ENCODE results near the gene ADAMTS3. TPM values are rescaled to one million over a fixed set of nuclear protein-coding genes. Genes with fewer than 3 reads are reported as not detected.
A peak's percentile ranks its signal among the peaks of the same experiment; 100 is the strongest.
"Not testable (repeated sequence)": the region's sequence is repeated elsewhere in the genome, so short reads cannot be mapped to it uniquely, and the experiment has no call there.

The ADAMTS3 gene
- total and polyA plus RNA-seq, 7 experiments from 2014 or later = 0.07 TPM; not detected in 6

DNA sequence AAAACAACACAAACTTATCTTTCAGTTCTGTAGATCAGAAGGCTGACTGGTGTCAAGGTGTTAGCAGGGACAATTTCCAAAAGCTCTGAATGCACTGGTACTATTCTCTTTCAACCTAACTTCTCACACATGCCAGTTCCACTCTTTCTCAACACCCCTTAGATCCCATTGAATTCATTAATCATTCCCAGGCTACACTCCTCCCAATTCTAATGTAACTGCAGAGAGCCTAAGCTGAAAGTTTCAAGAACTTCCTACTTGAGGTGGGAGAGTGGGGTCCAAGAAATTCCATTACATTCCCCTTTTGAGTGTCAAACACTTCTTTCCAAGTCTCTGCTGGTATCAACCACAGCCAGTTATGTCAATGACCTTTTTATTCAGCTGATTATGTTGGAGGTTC is 142.0 kb downstream of the ADAMTS3 start:
- ATAC-seq (no peak), DNase-seq (no peak)
- intact Hi-C loops (cut with micrococcal nuclease) = no loop called here
- H3K9me3 Mint-ChIP-seq = peaks cover 0 to 8% (median 0%) of the 10 kb centered on the region in 11 donors
- CTCF ChIA-PET = no interaction called here
- H3K27ac Mint-ChIP-seq = no peak overlapping the region
- H3K36me3 ChIP-seq (ENCODE audit: control insufficient read depth in 2 of 3, insufficient read depth in 3 of 3, low read length in 3 of 3) = no peaks in the 10 kb centered on the region
- no peaks in the 10 kb centered on the region for H3K4me1 Mint-ChIP-seq
- H3K4me3 ChIP-seq (ENCODE audit: low read length) = no peak overlapping the region
- no peaks in the 10 kb centered on the region for H3K27me3 Mint-ChIP-seq
- H3K4me3 Mint-ChIP-seq = no peak overlapping the region
- no peaks in the 10 kb centered on the region for H3K9me3 ChIP-seq (ENCODE audit: control insufficient read depth in 2 of 3, low read length in 3 of 3)
- no peak overlapping the region for H3K27ac ChIP-seq (ENCODE audit: low read depth, low read length)
- H3K4me1 ChIP-seq (ENCODE audit: control insufficient read depth in 2 of 2, insufficient read depth in 2 of 2, low read length in 2 of 2) = no peaks in the 10 kb centered on the region
- no peaks in the 10 kb centered on the region for H3K27me3 ChIP-seq (ENCODE audit: control insufficient read depth in 2 of 2, insufficient read depth in 2 of 2, low read length in 2 of 2)
- POLR2A ChIA-PET = no interaction called here
- no peaks in the 10 kb centered on the region for H3K36me3 Mint-ChIP-seq

DNA sequence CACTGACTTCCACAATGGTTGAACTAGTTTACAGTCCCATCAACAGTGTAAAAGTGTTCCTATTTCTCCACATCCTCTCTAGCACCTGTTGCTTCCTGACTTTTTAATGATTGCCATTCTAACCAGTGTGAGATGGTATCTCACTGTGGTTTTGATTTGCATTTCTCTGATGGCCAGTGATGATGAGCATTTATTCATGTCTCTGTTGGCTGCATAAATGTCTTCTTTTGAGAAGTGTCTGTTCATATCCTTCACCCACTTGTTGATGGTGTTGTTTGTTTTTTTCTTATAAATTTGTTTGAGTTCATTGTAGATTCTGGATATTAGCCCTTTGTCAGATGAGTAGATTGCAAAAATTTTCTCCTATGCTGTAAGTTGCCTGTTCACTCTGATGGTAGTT is 143.1 kb downstream of the ADAMTS3 start:
- H3K4me1 Mint-ChIP-seq; ATAC-seq; DNase-seq; H3K27ac Mint-ChIP-seq; POLR2A ChIA-PET; H3K4me1 ChIP-seq (ENCODE audit: control insufficient read depth in 2 of 2, insufficient read depth in 2 of 2, low read length in 2 of 2); H3K27me3 Mint-ChIP-seq; H3K9me3 ChIP-seq (ENCODE audit: control insufficient read depth in 2 of 3, low read length in 3 of 3); CTCF ChIA-PET; H3K4me3 Mint-ChIP-seq; intact Hi-C loops (cut with micrococcal nuclease); H3K27ac ChIP-seq (ENCODE audit: low read depth, low read length); H3K36me3 ChIP-seq (ENCODE audit: control insufficient read depth in 2 of 3, insufficient read depth in 3 of 3, low read length in 3 of 3); H3K27me3 ChIP-seq (ENCODE audit: control insufficient read depth in 2 of 2, insufficient read depth in 2 of 2, low read length in 2 of 2); H3K4me3 ChIP-seq (ENCODE audit: low read length); H3K36me3 Mint-ChIP-seq; H3K9me3 Mint-ChIP-seq: not testable (repeated sequence)

DNA sequence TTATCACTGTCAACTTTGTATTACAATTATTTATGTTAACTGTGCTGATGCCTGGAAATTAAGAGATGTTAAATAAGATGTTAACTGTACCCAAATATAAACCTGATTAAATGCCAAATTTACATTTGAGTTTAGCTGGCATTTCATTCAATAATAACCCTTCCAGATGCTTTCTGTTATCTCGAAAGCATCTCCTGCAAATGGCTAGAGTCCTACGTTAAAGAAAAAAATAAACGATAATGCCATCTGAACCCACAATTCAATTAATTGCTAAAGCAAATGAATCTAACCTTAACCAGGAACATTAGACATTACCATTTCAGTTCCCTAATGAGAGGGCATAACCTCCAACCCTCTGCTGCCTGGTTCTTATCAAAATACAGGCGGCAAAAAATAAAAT is 145.0 kb downstream of the ADAMTS3 start:
- DNase-seq (no peak), ATAC-seq (no peak)
- H3K4me3 Mint-ChIP-seq = no peak overlapping the region
- H3K27ac Mint-ChIP-seq = no peak overlapping the region
- H3K36me3 Mint-ChIP-seq = no peaks in the 10 kb centered on the region
- no peaks in the 10 kb centered on the region for H3K36me3 ChIP-seq (ENCODE audit: control insufficient read depth in 2 of 3, insufficient read depth in 3 of 3, low read length in 3 of 3)
- POLR2A ChIA-PET = no interaction called here
- no peaks in the 10 kb centered on the region for H3K4me1 ChIP-seq (ENCODE audit: control insufficient read depth in 2 of 2, insufficient read depth in 2 of 2, low read length in 2 of 2)
- H3K27ac ChIP-seq (ENCODE audit: low read depth, low read length) = no peak overlapping the region
- H3K4me3 ChIP-seq (ENCODE audit: low read length) = no peak overlapping the region
- peaks cover 0 to 8% (median 0%) of the 10 kb centered on the region in 11 donors for H3K9me3 Mint-ChIP-seq
- no peaks in the 10 kb centered on the region for H3K9me3 ChIP-seq (ENCODE audit: control insufficient read depth in 2 of 3, low read length in 3 of 3)
- intact Hi-C loops (cut with micrococcal nuclease) = no loop called here
- CTCF ChIA-PET = no interaction called here
- H3K4me1 Mint-ChIP-seq = no peaks in the 10 kb centered on the region
- no peaks in the 10 kb centered on the region for H3K27me3 Mint-ChIP-seq
- H3K27me3 ChIP-seq (ENCODE audit: control insufficient read depth in 2 of 2, insufficient read depth in 2 of 2, low read length in 2 of 2) = no peaks in the 10 kb centered on the region

DNA sequence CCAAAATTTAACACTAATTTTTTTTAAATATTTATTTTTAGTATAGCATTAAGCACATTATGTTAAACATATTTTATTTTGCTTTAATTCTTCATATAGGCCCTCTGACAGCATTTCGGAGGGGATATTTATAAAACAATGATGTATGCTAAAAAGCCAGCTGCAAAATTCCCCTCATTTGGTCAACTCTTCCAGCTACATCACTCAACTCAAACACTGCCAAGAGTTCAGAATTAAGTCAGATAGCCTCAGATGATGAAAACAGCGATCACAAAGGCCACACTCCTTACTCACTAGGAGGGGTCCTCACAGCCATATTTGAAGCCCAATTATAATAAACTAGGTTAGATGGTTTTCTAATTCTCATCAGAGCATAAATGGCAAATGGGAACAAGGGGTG is 146.6 kb downstream of the ADAMTS3 start:
- Histone ChIP-seq H3K4me3 (ENCODE audit: low read length) (no peak overlapping the region), H3K36me3 (ENCODE audit: control insufficient read depth in 2 of 3, insufficient read depth in 3 of 3, low read length in 3 of 3) (no peaks in the 10 kb centered on the region), H3K27me3 (ENCODE audit: control insufficient read depth in 2 of 2, insufficient read depth in 2 of 2, low read length in 2 of 2) (no peaks in the 10 kb centered on the region), H3K4me1 (ENCODE audit: control insufficient read depth in 2 of 2, insufficient read depth in 2 of 2, low read length in 2 of 2) (no peaks in the 10 kb centered on the region), H3K27ac (ENCODE audit: low read depth, low read length) (no peak overlapping the region), H3K9me3 (ENCODE audit: control insufficient read depth in 2 of 3, low read length in 3 of 3) (no peaks in the 10 kb centered on the region)
- Mint-ChIP-seq H3K4me3 (no peak overlapping the region), H3K4me1 (no peaks in the 10 kb centered on the region), H3K27me3 (no peaks in the 10 kb centered on the region), H3K27ac (no peak overlapping the region), H3K36me3 (no peaks in the 10 kb centered on the region), H3K9me3 (peaks cover 0 to 6% (median 0%) of the 10 kb centered on the region in 11 donors)
- no peak for ATAC-seq
- POLR2A ChIA-PET = no interaction called here
- no peak for DNase-seq
- CTCF ChIA-PET = no interaction called here
- intact Hi-C loops (cut with micrococcal nuclease) = no loop called here

DNA sequence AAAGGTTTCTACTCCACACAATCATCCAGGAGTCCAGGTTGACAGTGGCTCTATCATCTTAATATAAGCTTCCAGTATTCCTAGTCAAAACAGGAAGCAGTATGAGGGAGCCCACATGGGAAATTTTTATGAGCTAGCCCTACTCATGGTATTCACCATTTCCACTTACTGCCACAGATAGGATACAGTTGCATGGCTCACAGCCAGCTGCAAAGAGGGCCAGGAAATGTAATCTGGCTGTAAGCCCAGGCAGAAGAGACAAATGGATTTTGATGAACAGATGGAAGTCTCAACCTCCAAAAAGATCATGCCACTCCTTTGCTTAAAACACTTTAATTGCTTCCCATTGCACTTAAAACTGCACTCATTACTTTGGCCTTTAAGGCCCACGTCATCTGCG is 150.6 kb downstream of the ADAMTS3 start:
- H3K4me1 Mint-ChIP-seq = no peaks in the 10 kb centered on the region
- H3K4me1 ChIP-seq (ENCODE audit: control insufficient read depth in 2 of 2, insufficient read depth in 2 of 2, low read length in 2 of 2) = no peaks in the 10 kb centered on the region
- no peaks in the 10 kb centered on the region for H3K9me3 ChIP-seq (ENCODE audit: control insufficient read depth in 2 of 3, low read length in 3 of 3)
- H3K27me3 ChIP-seq (ENCODE audit: control insufficient read depth in 2 of 2, insufficient read depth in 2 of 2, low read length in 2 of 2) = no peaks in the 10 kb centered on the region
- no peak overlapping the region for H3K4me3 Mint-ChIP-seq
- H3K36me3 ChIP-seq (ENCODE audit: control insufficient read depth in 2 of 3, insufficient read depth in 3 of 3, low read length in 3 of 3) = no peaks in the 10 kb centered on the region
- CTCF ChIA-PET = no interaction called here
- H3K27ac ChIP-seq (ENCODE audit: low read depth, low read length) = no peak overlapping the region
- H3K4me3 ChIP-seq (ENCODE audit: low read length) = no peak overlapping the region
- no peaks in the 10 kb centered on the region for H3K36me3 Mint-ChIP-seq
- no peak for DNase-seq
- intact Hi-C loops (cut with micrococcal nuclease) = no loop called here
- no peak for ATAC-seq
- no peak overlapping the region for H3K27ac Mint-ChIP-seq
- POLR2A ChIA-PET = no interaction called here
- no peaks in the 10 kb centered on the region for H3K27me3 Mint-ChIP-seq
- H3K9me3 Mint-ChIP-seq = peaks cover 0 to 6% (median 0%) of the 10 kb centered on the region in 11 donors

DNA sequence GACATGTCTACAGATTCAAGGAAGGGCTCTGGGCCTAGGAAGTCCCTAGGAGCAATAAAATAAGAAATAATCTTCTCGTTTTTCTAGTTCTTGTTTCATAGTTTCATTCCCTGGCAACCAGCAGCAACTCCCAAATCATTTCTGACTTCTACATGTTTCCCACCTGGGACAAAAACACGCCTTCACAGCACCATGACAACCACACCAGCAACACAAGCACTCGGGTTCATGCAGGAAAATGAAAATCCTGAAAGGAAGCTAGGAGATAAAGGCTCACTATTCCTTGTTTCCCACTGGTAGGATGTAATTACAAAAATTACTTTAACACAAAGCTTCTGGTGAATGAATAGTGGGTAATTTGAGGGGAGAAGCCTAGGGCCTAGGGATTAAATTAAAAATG is 158.9 kb downstream of the ADAMTS3 start:
- no peak overlapping the region for H3K4me3 ChIP-seq (ENCODE audit: low read length)
- no peaks in the 10 kb centered on the region for H3K27me3 ChIP-seq (ENCODE audit: control insufficient read depth in 2 of 2, insufficient read depth in 2 of 2, low read length in 2 of 2)
- H3K36me3 ChIP-seq (ENCODE audit: control insufficient read depth in 2 of 3, insufficient read depth in 3 of 3, low read length in 3 of 3) = no peaks in the 10 kb centered on the region
- Mint-ChIP-seq H3K36me3 (no peaks in the 10 kb centered on the region), H3K4me3 (no peak overlapping the region), H3K27ac (no peak overlapping the region), H3K4me1 (no peaks in the 10 kb centered on the region), H3K27me3 (no peaks in the 10 kb centered on the region), H3K9me3 (peaks cover 0 to 2% (median 0%) of the 10 kb centered on the region in 11 donors)
- H3K4me1 ChIP-seq (ENCODE audit: control insufficient read depth in 2 of 2, insufficient read depth in 2 of 2, low read length in 2 of 2) = no peaks in the 10 kb centered on the region
- no peak for ATAC-seq
- no peaks in the 10 kb centered on the region for H3K9me3 ChIP-seq (ENCODE audit: control insufficient read depth in 2 of 3, low read length in 3 of 3)
- DNase-seq = no peak
- intact Hi-C loops (cut with micrococcal nuclease) = no loop called here
- H3K27ac ChIP-seq (ENCODE audit: low read depth, low read length) = no peak overlapping the region
- ChIA-PET CTCF (no interaction called here), POLR2A (no interaction called here)

DNA sequence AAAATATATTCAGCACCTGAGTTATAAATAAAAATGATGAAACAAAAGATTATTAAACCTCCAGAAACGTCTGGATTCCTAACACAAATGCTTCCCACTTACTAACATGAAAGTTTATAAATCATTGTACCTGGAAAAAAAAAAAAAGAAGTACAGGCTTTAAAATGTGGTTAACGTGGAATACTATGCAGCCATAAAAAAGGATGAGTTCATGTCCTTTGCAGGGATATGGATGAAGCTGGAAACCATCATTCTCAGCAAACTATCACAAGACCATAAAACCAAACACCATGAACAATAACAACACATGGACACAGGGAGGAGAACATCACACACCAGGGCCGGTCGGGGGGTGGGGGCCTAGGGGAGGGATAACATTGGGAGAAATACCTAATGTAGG is 160.5 kb downstream of the ADAMTS3 start:
- no peak for DNase-seq
- peaks cover 0 to 2% (median 0%) of the 10 kb centered on the region in 11 donors for H3K9me3 Mint-ChIP-seq
- ChIA-PET CTCF (no interaction called here), POLR2A (no interaction called here)
- Histone ChIP-seq H3K4me1 (ENCODE audit: control insufficient read depth in 2 of 2, insufficient read depth in 2 of 2, low read length in 2 of 2) (no peaks in the 10 kb centered on the region), H3K27ac (ENCODE audit: low read depth, low read length) (no peak overlapping the region), H3K27me3 (ENCODE audit: control insufficient read depth in 2 of 2, insufficient read depth in 2 of 2, low read length in 2 of 2) (no peaks in the 10 kb centered on the region), H3K9me3 (ENCODE audit: control insufficient read depth in 2 of 3, low read length in 3 of 3) (no peaks in the 10 kb centered on the region), H3K36me3 (ENCODE audit: control insufficient read depth in 2 of 3, insufficient read depth in 3 of 3, low read length in 3 of 3) (no peaks in the 10 kb centered on the region), H3K4me3 (ENCODE audit: low read length) (no peak overlapping the region)
- H3K4me3 Mint-ChIP-seq = no peak overlapping the region
- H3K27ac Mint-ChIP-seq = peak overlapping the region in 1 of 9 donors; percentile 19
- H3K27me3 Mint-ChIP-seq = no peaks in the 10 kb centered on the region
- intact Hi-C loops (cut with micrococcal nuclease) = no loop called here
- ATAC-seq = no peak
- H3K4me1 Mint-ChIP-seq = no peaks in the 10 kb centered on the region
- H3K36me3 Mint-ChIP-seq = no peaks in the 10 kb centered on the region
